GM10266 (cell line): ENCODE results near the gene MRPS35.

Experiments used
- DNase-seq: peaks from one replicate; pipeline ENCODE4 v3.0.0; 2012; ENCODE audit errors: extremely low spot score
- TF ChIP-seq, protein P1 (sequence below): IDR thresholded peaks from 2 replicates; pipeline ENCODE4 v1.5.1; 2012; ENCODE audit warnings: mild to moderate bottlenecking, low read depth; ENCODE audit not compliant: control insufficient read depth, insufficient read depth; ENCODE audit errors: missing control alignments

MRPS35 gene

DNA sequence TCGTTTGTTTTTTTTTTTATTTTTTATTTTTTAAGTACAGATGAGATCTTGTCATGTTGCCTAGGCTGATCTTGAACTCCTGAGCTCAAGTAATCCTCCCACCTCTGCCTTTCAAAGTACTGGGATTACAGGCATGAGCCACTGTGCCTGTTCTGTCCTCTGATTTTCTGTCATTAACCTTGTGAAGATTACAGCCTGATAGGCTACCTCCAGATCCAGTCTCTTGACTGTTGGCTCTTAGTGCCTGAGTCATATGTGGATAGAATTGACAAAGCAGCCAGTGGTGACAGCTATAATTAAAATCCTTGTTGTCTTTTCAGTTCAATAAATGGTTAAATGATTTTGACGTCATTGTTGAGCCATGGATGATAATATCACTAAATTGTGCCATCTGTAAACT is 35.6 kb upstream of the MRPS35 start:
- TF ChIP-seq, protein P1, sequence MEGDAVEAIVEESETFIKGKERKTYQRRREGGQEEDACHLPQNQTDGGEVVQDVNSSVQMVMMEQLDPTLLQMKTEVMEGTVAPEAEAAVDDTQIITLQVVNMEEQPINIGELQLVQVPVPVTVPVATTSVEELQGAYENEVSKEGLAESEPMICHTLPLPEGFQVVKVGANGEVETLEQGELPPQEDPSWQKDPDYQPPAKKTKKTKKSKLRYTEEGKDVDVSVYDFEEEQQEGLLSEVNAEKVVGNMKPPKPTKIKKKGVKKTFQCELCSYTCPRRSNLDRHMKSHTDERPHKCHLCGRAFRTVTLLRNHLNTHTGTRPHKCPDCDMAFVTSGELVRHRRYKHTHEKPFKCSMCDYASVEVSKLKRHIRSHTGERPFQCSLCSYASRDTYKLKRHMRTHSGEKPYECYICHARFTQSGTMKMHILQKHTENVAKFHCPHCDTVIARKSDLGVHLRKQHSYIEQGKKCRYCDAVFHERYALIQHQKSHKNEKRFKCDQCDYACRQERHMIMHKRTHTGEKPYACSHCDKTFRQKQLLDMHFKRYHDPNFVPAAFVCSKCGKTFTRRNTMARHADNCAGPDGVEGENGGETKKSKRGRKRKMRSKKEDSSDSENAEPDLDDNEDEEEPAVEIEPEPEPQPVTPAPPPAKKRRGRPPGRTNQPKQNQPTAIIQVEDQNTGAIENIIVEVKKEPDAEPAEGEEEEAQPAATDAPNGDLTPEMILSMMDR = no peak

DNA sequence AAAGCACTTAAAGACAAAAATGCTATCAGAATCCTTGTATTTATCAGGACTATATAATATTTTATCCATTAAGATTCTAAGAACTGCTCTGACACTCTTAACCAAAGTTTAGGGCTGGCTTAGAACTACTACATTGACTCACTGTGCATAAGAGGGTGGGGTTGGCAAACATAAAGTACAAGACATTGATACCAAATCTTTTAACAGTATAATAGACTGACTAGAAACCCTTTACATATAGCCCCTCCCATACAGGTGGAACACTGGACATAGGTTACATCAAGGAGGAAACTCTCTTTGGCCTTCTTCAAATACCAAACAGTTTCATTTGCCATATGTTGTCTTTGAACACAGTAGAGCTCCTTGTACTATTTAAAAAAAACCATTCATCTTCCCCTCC is 30.0 kb upstream of the MRPS35 start:
- no peak for DNase-seq
- TF ChIP-seq, protein P1 = no peak

More for the DNA sequence above, 35.6 kb upstream of the MRPS35 start:
- DNase-seq = no peak

DNA sequence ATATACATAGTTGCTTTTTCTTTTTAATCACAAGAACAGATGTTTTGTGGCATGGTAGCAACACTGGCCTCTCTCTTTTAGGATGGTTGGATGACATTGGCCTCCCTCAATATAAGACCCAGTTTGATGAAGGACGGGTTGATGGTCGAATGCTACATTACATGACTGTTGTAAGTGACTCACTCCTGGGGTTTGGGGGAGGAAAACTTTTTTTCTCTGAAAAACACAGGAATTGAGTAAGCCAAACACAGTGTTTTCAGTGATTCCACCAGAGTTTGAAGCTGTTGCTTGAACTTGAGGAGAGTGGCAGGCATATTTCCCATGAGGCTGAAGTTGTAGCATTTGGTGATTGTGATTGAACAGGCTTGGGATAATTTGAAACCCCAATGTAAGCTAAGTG is 28.1 kb upstream of the MRPS35 start:
- DNase-seq = no peak

DNA sequence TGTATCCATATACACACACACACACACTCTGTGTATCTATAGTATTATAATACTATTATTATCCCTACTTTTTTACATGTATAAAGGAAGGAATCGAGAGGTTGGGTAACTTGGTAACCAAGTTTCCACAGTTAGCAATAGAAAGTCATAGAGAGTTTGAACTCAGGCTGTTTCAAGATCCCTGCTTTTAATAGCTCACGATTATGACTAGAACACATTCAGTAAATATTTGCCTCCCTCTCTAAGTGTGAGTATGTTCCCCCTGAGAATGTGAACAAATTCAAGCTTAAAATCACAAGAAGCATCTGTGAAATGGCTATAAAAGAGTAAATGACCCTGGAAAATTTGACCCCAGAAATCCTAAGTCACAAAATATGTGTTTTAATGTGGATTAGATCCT is 25.4 kb upstream of the MRPS35 start:
- TF ChIP-seq, protein P1 = no peak
- DNase-seq = no peak

More for the DNA sequence above, 28.1 kb upstream of the MRPS35 start:
- TF ChIP-seq, protein P1 = no peak

DNA sequence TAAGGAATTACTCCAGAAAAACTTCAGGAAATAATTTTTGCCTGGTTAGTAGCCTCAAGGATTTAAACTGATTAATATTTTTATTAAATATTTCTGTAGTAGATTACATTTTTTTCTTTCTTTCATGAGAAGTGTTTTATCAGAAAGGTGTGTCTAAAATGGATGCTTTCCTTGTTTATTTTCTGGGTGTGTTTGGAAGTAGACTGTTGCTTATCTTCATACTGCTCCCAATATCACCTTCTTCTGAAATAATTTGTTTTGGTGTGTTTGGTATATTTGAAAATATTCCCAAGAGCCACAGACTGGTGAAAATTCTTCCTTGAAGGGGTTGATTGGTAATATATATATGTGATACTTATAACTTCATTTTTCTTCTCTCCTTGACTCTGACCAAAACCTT is 24.5 kb upstream of the MRPS35 start:
- no peak for DNase-seq
- TF ChIP-seq, protein P1 = no peak

DNA sequence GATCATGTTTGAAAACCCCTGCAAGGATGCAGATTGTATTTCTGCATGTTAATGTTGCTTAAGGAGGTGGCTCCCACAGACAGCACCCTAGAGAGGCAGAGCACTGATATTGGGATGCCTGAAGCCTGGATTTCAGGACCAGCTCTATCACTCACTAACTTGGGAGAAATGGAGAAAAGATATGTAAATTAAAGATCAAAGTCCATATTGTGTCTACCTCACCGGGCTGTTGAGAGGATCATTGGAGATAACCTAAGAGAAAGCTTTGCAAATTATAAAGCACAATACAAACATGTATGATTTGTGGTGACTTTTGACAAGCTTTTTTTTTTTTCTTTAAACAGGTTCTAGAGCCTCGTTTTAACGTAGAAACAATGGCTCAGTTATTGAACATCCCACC is 22.0 kb upstream of the MRPS35 start:
- TF ChIP-seq, protein P1 = no peak
- DNase-seq = no peak

DNA sequence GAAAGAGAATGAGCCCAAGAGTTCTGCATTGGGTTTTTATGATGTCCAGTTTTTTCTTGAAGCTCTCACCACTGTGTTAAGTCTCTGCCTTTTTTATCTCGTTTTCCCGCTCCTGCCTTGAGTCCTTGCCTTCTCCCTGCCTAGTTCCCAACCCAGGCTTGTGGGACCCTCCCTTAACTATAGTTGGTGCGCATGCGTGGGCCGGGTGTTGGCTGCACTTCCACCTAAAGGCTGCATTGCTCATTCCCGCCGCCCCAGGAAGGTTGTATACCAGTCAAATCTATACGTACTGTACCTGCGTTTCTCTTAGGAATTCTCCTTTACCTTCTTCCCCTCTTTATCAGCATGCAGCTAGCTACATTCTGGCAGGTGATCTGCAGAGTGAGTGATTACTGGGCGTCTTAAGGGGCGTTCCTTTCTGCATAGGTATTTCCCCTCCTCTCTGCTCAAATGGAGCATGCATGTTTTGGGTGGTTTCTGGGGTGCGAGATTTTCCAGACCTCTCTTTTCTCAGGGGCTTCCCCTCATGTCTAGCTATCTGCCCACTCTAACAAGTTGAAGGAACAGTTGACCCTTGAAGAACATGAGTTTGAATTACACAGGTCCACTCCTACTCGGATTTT is 21.0 kb upstream of the MRPS35 start:
- DNase-seq = no peak
- TF ChIP-seq, protein P1 = no peak
